KMS-11 (cell line): ENCODE measurements around the gene ANKIB1.

Experiments
- H2AFZ ChIP-seq: fragments of 200-600 bp; sonication (generic); 2 replicates; pipeline ENCODE4 v1.6.1; 2016; ENCODE audit warnings: antibody characterized with exemption, mixed run types, low read depth
- H3K27ac ChIP-seq: fragments of 200-600 bp; sonication (generic); 2 replicates; pipeline ENCODE4 v1.6.1; 2016; ENCODE audit warnings: mild to moderate bottlenecking, mixed run types
- H3K27me3 ChIP-seq: fragments of 200-600 bp; sonication (generic); 2 replicates; pipeline ENCODE4 v1.6.1; 2017; ENCODE audit warnings: mild to moderate bottlenecking, low read depth, mixed run types, moderate library complexity; ENCODE audit not compliant: insufficient read depth
- H3K36me3 ChIP-seq: fragments of 200-600 bp; sonication (generic); 2 replicates; pipeline ENCODE4 v1.6.1; 2017; ENCODE audit warnings: mild to moderate bottlenecking, mixed run types; ENCODE audit not compliant: insufficient read depth
- H3K4me1 ChIP-seq: fragments of 200-600 bp; sonication (generic); 2 replicates; pipeline ENCODE4 v1.6.1; 2016; ENCODE audit warnings: mild to moderate bottlenecking, low read depth, mixed run types; ENCODE audit not compliant: poor library complexity, severe bottlenecking
- H3K4me2 ChIP-seq: fragments of 200-600 bp; sonication (generic); 2 replicates; pipeline ENCODE4 v1.7.0; 2016; ENCODE audit warnings: mild to moderate bottlenecking, mixed run types
- H3K4me3 ChIP-seq: fragments of 200-600 bp; sonication (generic); IDR thresholded peaks from 2 replicates; pipeline ENCODE4 v1.6.1; 2017; ENCODE audit warnings: low read depth, low read length, mixed read lengths; ENCODE audit not compliant: insufficient read depth
- H3K79me2 ChIP-seq: fragments of 200-600 bp; sonication (generic); 2 replicates; pipeline ENCODE4 v1.6.1; 2016; ENCODE audit warnings: low read depth, mixed run types; ENCODE audit not compliant: insufficient read depth
- H3K9ac ChIP-seq: fragments of 200-600 bp; sonication (generic); 2 replicates; pipeline ENCODE4 v1.6.1; 2016; ENCODE audit warnings: mild to moderate bottlenecking, mixed run types
- H4K20me1 ChIP-seq: fragments of 200-600 bp; sonication (generic); 2 replicates; pipeline ENCODE4 v1.6.1; 2016; ENCODE audit warnings: mild to moderate bottlenecking, mixed run types; ENCODE audit not compliant: insufficient read depth
- CTCF ChIP-seq: fragments of 200-600 bp; sonication (generic); conservative IDR thresholded peaks from 2 replicates; pipeline ENCODE4 v1.6.1; 2017; ENCODE audit warnings: low read depth, mild to moderate bottlenecking, antibody characterized with exemption, low read length, moderate library complexity, mixed read lengths

The ANKIB1 gene

DNA sequence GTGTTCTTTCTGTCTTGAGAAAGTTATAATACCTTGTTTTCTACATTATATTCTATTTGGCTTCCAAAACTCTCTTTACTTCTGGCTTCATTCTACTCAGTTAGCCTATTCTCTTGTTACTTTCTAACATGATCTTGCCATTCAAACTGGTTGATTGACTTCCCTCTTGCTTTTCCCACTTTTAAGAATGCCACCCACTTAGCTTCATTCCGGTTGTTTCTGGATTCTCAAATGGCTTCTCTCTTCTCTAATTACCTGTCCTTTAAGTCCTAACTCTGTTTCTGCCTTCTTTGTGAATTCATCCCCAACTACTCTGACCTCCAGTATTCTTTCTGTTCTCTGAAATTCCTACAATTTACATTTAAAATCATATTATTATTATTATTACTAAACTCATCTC lies 52.0 kb downstream of the ANKIB1 start:
- peaks cover 6% of the 10 kb centered on the region; the same call in 1 of the 2 replicates for H3K36me3 ChIP-seq
- no peak overlapping the region for H3K4me2 ChIP-seq
- H3K27me3 ChIP-seq, result no peaks in the 10 kb centered on the region
- no peak overlapping the region for H3K4me3 ChIP-seq
- no peak for TF ChIP-seq CTCF
- no peaks in the 10 kb centered on the region for H3K79me2 ChIP-seq
- H2AFZ ChIP-seq, result no peak overlapping the region
- no peaks in the 10 kb centered on the region; the same call in 1 of the 2 replicates for H4K20me1 ChIP-seq
- no peak overlapping the region for H3K27ac ChIP-seq
- no peaks in the 10 kb centered on the region for H3K4me1 ChIP-seq
- no peak overlapping the region for H3K9ac ChIP-seq

- Histone ChIP-seq H3K4me2 (no peak overlapping the region), H2AFZ (no peak overlapping the region), H3K9ac (no peak overlapping the region), H3K27ac (no peak overlapping the region), H3K4me1 (no peaks in the 10 kb centered on the region), H3K36me3 (peaks cover 6% of the 10 kb centered on the region; the same call in 1 of the 2 replicates), H3K4me3 (no peak overlapping the region), H3K27me3 (no peaks in the 10 kb centered on the region), H3K79me2 (no peaks in the 10 kb centered on the region), H4K20me1 (no peaks in the 10 kb centered on the region)
- TF ChIP-seq CTCF, result no peak
These were observed 58.0 kb downstream of the ANKIB1 start for GRCh38 chr7:92303761-92304160.

DNA sequence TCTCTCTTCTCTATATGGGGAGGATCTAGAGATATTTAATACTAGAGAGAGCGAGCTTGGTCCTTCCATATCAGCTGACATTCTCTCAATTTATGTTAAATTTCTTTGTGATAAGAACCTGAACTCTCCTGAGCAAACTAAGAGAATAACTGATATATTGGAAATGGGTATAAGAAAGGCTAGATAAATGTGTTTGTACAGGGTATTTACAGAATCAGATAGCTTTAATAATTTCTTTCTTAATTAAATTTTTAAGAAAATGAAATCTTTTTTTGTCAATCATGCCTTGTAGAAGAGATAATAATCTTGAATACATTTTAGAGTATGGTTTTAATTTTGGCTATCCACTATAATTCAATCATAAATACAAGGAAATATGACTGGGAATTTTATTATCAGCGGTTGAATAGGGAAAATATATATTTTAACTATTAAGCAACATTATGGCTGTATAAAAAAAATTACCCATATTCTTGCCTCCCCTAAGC lies 58.7 kb downstream of the ANKIB1 start:
- Histone ChIP-seq H3K4me3 (no peak overlapping the region), H4K20me1 (no peaks in the 10 kb centered on the region), H3K27ac (no peak overlapping the region), H3K79me2 (no peaks in the 10 kb centered on the region), H3K36me3 (peaks cover 6% of the 10 kb centered on the region; the same call in 1 of the 2 replicates), H3K9ac (no peak overlapping the region), H3K27me3 (no peaks in the 10 kb centered on the region), H3K4me1 (no peaks in the 10 kb centered on the region), H3K4me2 (no peak overlapping the region), H2AFZ (no peak overlapping the region)
- no peak for TF ChIP-seq CTCF

DNA sequence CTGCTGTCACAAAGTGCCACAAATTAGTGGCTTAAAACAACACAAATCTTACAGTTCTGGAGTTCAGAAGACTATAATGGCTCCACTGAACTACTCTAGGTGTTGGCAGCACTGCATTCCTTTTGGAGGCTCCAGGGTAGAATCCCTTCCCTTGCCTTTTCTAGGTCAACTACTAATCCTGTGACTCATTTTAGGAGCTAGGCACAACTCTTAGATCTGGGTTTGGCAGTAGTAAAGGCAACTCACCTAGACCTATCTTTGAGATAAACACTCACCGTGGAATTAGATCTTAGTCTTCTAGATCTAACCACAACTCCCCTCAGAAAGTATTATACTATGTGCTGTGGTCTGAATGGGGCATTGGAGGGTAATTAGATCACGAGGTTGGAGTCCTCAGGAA lies 60.4 kb downstream of the ANKIB1 start:
- Histone ChIP-seq H3K27ac (no peak overlapping the region), H2AFZ (no peak overlapping the region), H3K4me3 (no peak overlapping the region), H4K20me1 (no peaks in the 10 kb centered on the region), H3K27me3 (no peaks in the 10 kb centered on the region), H3K9ac (no peak overlapping the region), H3K79me2 (no peaks in the 10 kb centered on the region), H3K4me1 (no peaks in the 10 kb centered on the region), H3K36me3 (peaks cover 4% of the 10 kb centered on the region; the same call in 1 of the 2 replicates), H3K4me2 (no peak overlapping the region)
- no peak for TF ChIP-seq CTCF

DNA sequence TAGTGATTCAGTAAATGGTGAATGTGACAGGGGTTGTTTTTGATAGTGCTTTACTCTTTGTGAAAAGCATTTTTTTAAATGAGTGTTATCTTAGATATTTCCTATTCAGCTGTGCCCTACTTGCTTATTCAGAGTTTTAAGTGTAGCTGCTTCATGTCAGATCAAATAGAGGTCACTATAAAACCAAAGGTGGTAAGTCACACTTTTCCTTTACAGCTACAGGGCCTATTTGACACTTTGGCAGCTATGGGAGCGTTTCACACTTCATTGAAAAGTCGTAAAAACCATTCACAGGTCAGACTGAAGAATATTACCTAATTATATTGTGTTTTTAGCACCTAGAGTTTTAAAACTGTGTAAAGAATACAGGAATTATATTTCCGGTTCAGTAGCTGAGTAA lies 67.3 kb downstream of the ANKIB1 start:
- no peak for TF ChIP-seq CTCF
- no peak overlapping the region for H3K4me2 ChIP-seq

More for the DNA sequence above, 67.3 kb downstream of the ANKIB1 start:
- Histone ChIP-seq H3K27me3 (no peaks in the 10 kb centered on the region), H3K4me3 (no peak overlapping the region), H3K9ac (no peak overlapping the region), H4K20me1 (no peaks in the 10 kb centered on the region), H3K4me1 (no peaks in the 10 kb centered on the region), H3K36me3 (no peaks in the 10 kb centered on the region), H3K79me2 (no peaks in the 10 kb centered on the region), H2AFZ (no peak overlapping the region), H3K27ac (no peak overlapping the region)
